NT2/D1 (cell line): Measurements from ENCODE around the gene SCO1.

Experiments
- DNase-seq: peaks from one replicate; pipeline ENCODE4 v3.0.0-alpha.2; 2011; ENCODE audit warnings: low read depth, low spot score
- H3K27me3 ChIP-seq: 2 replicates; pipeline ENCODE4 v1.6.0; 2011; ENCODE audit warnings: mild to moderate bottlenecking; ENCODE audit not compliant: insufficient read length, insufficient read depth
- H3K36me3 ChIP-seq: 2 replicates; pipeline ENCODE4 v1.6.1; 2011; ENCODE audit warnings: mild to moderate bottlenecking, low read length, mixed read lengths; ENCODE audit not compliant: insufficient read depth, insufficient read length
- H3K4me1 ChIP-seq: 2 replicates; pipeline ENCODE4 v1.5.1; 2011; ENCODE audit not compliant: insufficient read depth, insufficient read length
- H3K4me3 ChIP-seq: 2 replicates; pipeline ENCODE4 v1.5.1; 2011; ENCODE audit warnings: low read depth; ENCODE audit not compliant: insufficient read length
- H3K9ac ChIP-seq: 2 replicates; pipeline ENCODE4 v1.6.0; 2011; ENCODE audit warnings: low read depth; ENCODE audit not compliant: insufficient read length
- H3K9me3 ChIP-seq: 2 replicates; pipeline ENCODE4 v1.5.1; 2011; ENCODE audit warnings: mild to moderate bottlenecking, low read length; ENCODE audit not compliant: insufficient read depth
- SUZ12 ChIP-seq: IDR thresholded peaks from 2 replicates; pipeline ENCODE4 v1.6.1; 2011; ENCODE audit not compliant: insufficient read length, insufficient read depth; ENCODE audit errors: extremely low read depth
- YY1 ChIP-seq: IDR thresholded peaks from 2 replicates; pipeline ENCODE4 v1.6.1; 2011; ENCODE audit not compliant: insufficient read length, insufficient read depth
- ZNF274 ChIP-seq: IDR thresholded peaks from 2 replicates; pipeline ENCODE4 v1.6.1; 2011; ENCODE audit warnings: mild to moderate bottlenecking, low read depth, low read length

The SCO1 gene

DNA sequence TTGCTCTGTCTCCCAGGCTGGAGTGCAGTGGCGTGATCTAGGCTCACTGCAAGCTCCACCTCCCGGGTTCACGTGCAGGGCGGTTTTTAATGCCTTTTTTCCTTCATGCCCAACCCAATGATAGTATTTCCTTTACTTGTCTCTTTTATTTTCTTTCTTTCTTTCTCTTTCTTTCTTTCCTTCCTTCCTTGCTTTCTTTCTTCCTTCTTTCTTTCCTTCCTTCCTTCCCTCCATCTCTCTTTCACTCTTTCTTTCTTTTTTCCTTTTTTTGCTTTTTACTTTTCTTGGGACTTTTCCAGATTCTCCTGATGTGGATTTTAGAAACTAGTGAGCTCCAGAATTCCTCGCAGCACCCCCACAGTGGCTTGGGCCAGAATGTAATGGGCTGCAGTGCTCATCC, 43.3 kb downstream of the SCO1 start:
- Histone ChIP-seq H3K4me1 (no peaks in the 10 kb centered on the region), H3K36me3 (peaks cover 3% of the 10 kb centered on the region), H3K9ac (no peak overlapping the region), H3K4me3 (no peak overlapping the region), H3K27me3 (no peaks in the 10 kb centered on the region), H3K9me3 (no peaks in the 10 kb centered on the region)
- DNase-seq: no peak
- no peak for TF ChIP-seq YY1
- TF ChIP-seq SUZ12: no peak
- no peak for TF ChIP-seq ZNF274

DNA sequence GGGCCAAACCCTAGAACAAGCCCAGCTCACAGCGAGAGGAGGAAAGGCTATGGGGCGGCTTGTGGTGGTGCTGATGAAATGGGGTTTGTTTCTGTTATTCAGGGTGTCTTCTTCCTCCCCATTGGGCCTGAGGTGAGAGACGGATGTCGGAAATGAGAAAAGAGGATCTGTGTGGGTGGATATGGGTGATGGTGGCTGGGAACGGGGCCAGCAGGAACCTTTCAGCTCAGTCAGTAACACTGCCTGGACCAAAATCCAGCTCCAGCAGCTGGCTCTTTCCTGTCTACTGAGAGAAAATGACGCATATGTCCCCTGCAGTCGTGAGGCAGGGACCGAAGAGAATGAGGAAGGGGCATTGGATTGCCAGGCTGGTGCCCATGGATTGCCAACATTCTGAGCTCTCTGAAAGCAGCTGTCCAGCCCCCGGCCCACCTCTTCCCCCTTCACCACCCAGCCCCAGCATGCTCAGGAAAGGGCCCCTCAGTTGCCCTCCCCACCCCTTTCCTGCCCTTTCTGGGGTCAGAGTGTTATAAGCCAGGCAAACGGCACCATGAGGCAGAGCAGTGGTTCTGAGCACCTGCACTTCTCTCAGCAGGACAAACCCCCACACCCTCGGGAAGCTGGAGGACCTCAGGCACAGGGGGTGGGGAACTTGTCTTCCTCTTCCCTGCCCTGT, 44.2 kb downstream of the SCO1 start:
- Histone ChIP-seq H3K4me3 (no peak overlapping the region), H3K27me3 (no peaks in the 10 kb centered on the region), H3K9me3 (no peaks in the 10 kb centered on the region), H3K9ac (no peak overlapping the region), H3K4me1 (no peaks in the 10 kb centered on the region), H3K36me3 (peaks cover 3% of the 10 kb centered on the region)
- TF ChIP-seq ZNF274 (no peak), YY1 (no peak), SUZ12 (no peak)
- no peak for DNase-seq

DNA sequence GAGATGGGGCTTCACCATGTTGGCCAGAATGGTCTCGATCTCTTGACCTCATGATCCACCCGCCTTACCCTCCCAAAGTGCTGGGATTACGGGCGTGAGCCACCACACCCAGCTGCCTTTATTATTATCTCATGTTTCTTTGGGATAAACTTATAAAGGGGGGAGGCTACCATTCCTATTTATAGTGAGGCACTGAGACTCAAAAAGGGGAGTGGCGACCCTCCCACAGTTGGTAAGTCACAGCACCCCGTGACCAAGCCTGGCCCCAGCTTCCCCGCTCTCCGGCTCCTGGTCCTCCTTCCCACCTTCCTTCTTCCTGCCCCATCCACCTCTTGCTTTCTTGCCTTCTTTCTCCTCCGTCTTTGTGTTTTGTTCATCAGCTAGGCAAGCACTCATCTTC, 45.4 kb downstream of the SCO1 start:
- Histone ChIP-seq H3K4me3 (no peak overlapping the region), H3K9me3 (no peaks in the 10 kb centered on the region), H3K4me1 (no peaks in the 10 kb centered on the region), H3K9ac (no peak overlapping the region), H3K27me3 (no peaks in the 10 kb centered on the region), H3K36me3 (peaks cover 3% of the 10 kb centered on the region)
- DNase-seq: no peak
- TF ChIP-seq ZNF274 (no peak), YY1 (no peak), SUZ12 (no peak)

DNA sequence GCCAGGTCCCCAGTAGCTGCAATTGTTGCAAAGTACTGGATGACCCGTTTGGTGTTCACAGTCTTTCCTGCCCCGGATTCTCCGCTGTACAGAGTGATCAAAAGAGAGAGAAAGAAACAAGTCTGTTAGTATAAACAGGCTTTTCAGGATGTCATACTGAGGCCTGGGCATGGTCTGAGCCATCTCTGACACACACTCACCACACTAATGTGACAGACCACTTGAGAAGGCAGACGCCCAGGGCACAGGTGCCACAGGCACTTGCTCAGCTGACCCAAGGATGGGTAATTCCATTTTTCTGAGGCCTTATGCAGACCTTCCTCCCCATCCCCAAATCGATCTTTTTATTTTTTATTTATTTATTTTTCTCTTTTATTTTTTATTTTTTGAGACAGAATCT, 47.7 kb downstream of the SCO1 start:
- no peak overlapping the region for H3K9ac ChIP-seq
- DNase-seq: no peak
- H3K4me1 ChIP-seq: no peaks in the 10 kb centered on the region
- H3K27me3 ChIP-seq: no peaks in the 10 kb centered on the region
- TF ChIP-seq ZNF274 (no peak), YY1 (no peak), SUZ12 (no peak)
- H3K4me3 ChIP-seq: no peak overlapping the region
- H3K36me3 ChIP-seq: peaks cover 4% of the 10 kb centered on the region
- no peaks in the 10 kb centered on the region for H3K9me3 ChIP-seq

DNA sequence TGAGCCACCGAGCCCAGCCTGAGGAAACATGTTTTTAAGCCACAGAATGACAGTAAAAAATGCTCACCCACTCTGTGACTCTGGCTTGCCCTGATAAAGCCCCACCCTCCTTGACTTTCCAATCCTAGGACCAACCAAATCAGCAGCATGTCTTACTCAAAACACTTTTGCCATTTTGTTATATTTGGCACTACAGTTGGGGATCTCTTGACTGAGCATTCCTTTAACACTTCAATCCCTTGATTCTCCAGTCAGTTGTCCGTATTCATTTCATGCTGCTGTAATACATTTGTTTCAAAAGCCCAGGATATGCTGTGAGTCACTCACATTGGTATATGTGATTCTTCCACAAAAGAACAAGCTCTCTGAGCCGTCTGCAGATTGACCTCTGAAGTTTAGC, 48.4 kb downstream of the SCO1 start:
- no peaks in the 10 kb centered on the region for H3K27me3 ChIP-seq
- no peak overlapping the region for H3K4me3 ChIP-seq
- TF ChIP-seq SUZ12: no peak
- no peak overlapping the region for H3K9ac ChIP-seq
- DNase-seq: no peak
- peaks cover 8% of the 10 kb centered on the region for H3K36me3 ChIP-seq
- H3K4me1 ChIP-seq: no peaks in the 10 kb centered on the region
- H3K9me3 ChIP-seq: no peaks in the 10 kb centered on the region

DNA sequence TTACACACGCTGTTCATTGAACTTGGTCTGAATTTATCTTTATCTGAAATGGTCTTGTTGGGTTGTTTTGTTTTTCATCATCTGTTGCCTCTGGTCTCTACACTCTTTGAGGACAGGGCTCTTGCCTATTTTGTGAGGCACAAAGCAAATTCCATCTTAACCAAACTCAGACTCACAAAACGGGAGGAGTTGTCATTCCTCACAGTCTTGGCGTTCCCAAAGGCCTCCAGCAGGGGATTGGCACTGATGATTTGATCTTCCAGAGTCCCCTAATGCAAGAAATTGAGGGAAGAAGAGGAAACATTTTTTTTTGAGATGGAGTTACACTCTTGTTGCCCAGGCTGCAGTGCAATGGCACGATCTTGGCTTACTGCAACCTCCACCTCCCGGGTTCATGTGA, 49.0 kb downstream of the SCO1 start:
- H3K36me3 ChIP-seq: peaks cover 8% of the 10 kb centered on the region
- TF ChIP-seq SUZ12 (no peak), ZNF274 (no peak), YY1 (no peak)

DNA sequence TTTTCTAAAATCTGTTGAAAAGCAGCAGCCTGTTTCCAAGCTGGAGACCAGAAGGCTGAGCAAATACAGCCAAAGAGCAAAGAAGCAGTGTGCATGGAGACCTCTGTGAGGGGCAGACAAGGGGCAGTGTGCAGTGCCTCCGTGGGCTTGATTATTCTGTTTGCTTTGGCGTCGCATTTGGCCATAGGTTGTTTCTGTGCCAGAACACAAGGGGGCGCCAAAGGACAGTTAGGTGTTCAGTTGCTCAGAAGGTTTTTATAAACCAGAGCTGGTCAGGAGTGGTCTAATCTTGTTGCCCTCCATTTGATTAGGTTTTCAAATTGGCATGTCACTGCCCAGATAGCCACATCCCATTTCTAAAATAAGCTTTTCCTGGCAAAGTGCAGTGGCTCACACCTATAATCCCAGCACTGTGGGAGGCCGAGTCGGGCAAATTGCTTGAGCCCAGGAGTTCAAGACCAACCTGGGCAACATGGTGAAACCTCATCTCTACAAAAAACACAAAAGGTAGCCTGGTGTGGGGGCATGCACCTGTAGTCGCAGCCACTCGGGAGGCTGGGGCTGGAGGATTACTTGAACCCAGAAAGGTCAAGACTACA, 50.8 kb downstream of the SCO1 start:
- Histone ChIP-seq H3K4me1 (no peaks in the 10 kb centered on the region), H3K27me3 (no peaks in the 10 kb centered on the region), H3K4me3 (no peak overlapping the region), H3K9me3 (no peaks in the 10 kb centered on the region), H3K9ac (no peak overlapping the region), H3K36me3 (peaks cover 17% of the 10 kb centered on the region)
- DNase-seq: peak; percentile 28
- TF ChIP-seq ZNF274 (no peak), SUZ12 (no peak), YY1 (no peak)

More for the DNA sequence above, 49.0 kb downstream of the SCO1 start:
- Histone ChIP-seq H3K9ac (no peak overlapping the region), H3K4me1 (no peaks in the 10 kb centered on the region), H3K4me3 (no peak overlapping the region), H3K27me3 (no peaks in the 10 kb centered on the region), H3K9me3 (no peaks in the 10 kb centered on the region)
- no peak for DNase-seq

DNA sequence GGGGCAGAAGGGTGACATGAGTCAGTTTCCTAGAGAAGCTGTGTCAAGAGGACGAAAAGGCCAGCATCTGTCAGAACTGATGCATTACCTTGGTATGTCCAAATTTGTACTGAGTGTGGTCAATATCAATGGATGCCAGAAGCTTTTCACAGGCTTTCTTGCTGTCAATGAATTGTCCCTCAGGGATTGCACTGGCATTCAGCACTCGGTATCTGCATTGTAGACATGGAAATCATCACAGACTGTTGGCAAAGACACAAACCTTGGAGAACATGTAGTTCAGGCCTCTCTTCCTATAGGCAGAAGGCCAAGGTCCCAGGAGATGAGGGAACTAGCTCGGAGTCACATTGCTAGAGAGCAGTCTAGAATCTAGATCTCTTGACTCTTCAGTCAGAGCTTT, 56.9 kb downstream of the SCO1 start:
- DNase-seq: no peak
- Histone ChIP-seq H3K9me3 (no peaks in the 10 kb centered on the region), H3K9ac (no peak overlapping the region), H3K4me3 (no peak overlapping the region), H3K4me1 (no peaks in the 10 kb centered on the region), H3K27me3 (no peaks in the 10 kb centered on the region), H3K36me3 (peaks cover 36% of the 10 kb centered on the region)
- TF ChIP-seq ZNF274: no peak
- no peak for TF ChIP-seq SUZ12
- no peak for TF ChIP-seq YY1
